Skin of body (tissue), 2 donors: Measurements from ENCODE around the gene NCAPD2. TPM values are rescaled to one million over a fixed set of nuclear protein-coding genes. Genes with fewer than 3 reads are reported as not detected.
"Not testable (repeated sequence)": the region's sequence is repeated elsewhere in the genome, so short reads cannot be mapped to it uniquely, and the experiment has no call there.

Experiments
- DNase-seq: peaks from one replicate; lab custom pipeline; 2025; lab: John Stamatoyannopoulos, UW
- total RNA-seq: library from RNA; depleted of rRNA; stranded (reverse); fragments of >200 nt; gene quantifications from one replicate; pipeline ENCODE4 v1.2.3, GENCODE V29; 2014

Gene NCAPD2
- total RNA-seq, 1 donor from 2014 or later, result 29.6 TPM

GRCh38 chr12:6494258-6494743, 399 bp downstream of the NCAPD2 start:
- no peak for DNase-seq

GRCh38 chr12:6494968-6495367, 1.1 kb downstream of the NCAPD2 start:
- DNase-seq, result no peak

GRCh38 chr12:6497291-6497690, 3.4 kb downstream of the NCAPD2 start:
- DNase-seq, result not testable (repeated sequence)

GRCh38 chr12:6500466-6500865, 6.6 kb downstream of the NCAPD2 start:
- no peak for DNase-seq

GRCh38 chr12:6507102-6507998, 13.4 kb downstream of the NCAPD2 start:
- no peak for DNase-seq

GRCh38 chr12:6508087-6508486, 14.2 kb downstream of the NCAPD2 start:
- DNase-seq, result no peak

GRCh38 chr12:6520186-6520585, 26.3 kb downstream of the NCAPD2 start:
- no peak for DNase-seq

GRCh38 chr12:6522193-6522592, 28.3 kb downstream of the NCAPD2 start:
- DNase-seq, result no peak

- DNase-seq, result no peak
Observed at GRCh38 chr12:6523708-6524107, 29.8 kb downstream of the NCAPD2 start.

- DNase-seq, result no peak
Observed at GRCh38 chr12:6524648-6525047, 30.7 kb downstream of the NCAPD2 start.

- no peak for DNase-seq
Observed at GRCh38 chr12:6526201-6526600, 32.3 kb downstream of the NCAPD2 start.

GRCh38 chr12:6526766-6527525, 33.0 kb downstream of the NCAPD2 start:
- DNase-seq, result no peak

- no peak for DNase-seq
Observed at GRCh38 chr12:6527711-6528110, 33.8 kb downstream of the NCAPD2 start.

GRCh38 chr12:6528539-6529235, 34.8 kb downstream of the NCAPD2 start:
- no peak for DNase-seq

GRCh38 chr12:6529291-6529737, 35.4 kb downstream of the NCAPD2 start:
- no peak for DNase-seq

- DNase-seq, result no peak
Observed at GRCh38 chr12:6530576-6531260, 36.8 kb downstream of the NCAPD2 start.

- DNase-seq, result no peak
Observed at GRCh38 chr12:6532051-6532926, 38.4 kb downstream of the NCAPD2 start.

- DNase-seq, result no peak
Observed at GRCh38 chr12:6532927-6533652, 39.2 kb downstream of the NCAPD2 start.

GRCh38 chr12:6533653-6533922, 39.7 kb downstream of the NCAPD2 start:
- DNase-seq, result peak; percentile 78
